HTERT RPE-1 (cell line): Measurements from ENCODE around the gene RPL22.
"Not testable (repeated sequence)": the region's sequence is repeated elsewhere in the genome, so short reads cannot be mapped to it uniquely, and the experiment has no call there.

Source experiments
- in situ Hi-C: fragments of 300-500 bp; cut with MboI; formaldehyde crosslinking; loops from 4 replicates; pipeline ENCODE4 v1.14.3; 2020; ENCODE audit warnings: low sequenced_read_pairs

The RPL22 gene

GRCh38 chr1:6234502-6235295 lies 35.3 kb upstream of the RPL22 start:
- in situ Hi-C loops: no loop called here

DNA sequence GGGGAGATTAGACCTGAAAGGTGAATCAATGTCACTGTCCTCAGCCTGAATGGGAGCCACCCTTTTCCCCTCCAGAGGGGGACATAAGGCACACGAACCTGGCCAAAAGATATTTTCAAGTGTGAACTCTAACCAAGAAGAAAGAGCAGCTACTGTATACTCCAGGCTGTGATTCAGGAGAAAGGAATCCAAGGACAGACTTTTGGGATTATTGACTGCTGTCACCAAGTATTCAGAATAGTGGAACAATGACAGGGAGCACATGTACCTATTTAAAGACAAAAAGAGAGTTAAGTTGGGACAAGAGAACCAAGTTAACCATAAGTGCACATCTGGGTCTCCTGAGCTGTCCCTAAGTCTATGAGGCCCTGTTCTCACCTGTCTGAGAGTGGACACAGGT lies 34.0 kb upstream of the RPL22 start:
- in situ Hi-C loops: no loop called here

GRCh38 chr1:6225651-6226050 lies 26.3 kb upstream of the RPL22 start:
- in situ Hi-C loops: no loop called here

DNA sequence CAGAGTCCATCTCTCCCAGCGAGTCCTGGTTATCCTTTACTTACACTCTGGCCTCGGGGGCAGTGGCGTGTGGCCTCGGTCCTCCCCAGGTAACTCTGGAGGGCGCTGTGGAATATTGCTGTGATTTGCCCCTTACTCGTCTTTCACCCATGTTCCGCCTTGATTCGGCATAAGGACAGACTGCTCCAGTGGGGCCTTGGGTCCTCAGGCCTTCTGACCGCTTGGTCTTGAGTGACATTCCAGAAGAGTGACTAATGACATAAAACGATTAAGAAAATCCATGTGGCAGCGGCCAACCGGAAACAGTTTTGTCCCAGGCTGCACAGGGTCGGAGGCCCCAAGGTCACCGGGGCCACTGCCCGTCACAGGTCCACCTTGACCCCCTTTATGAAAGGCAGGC lies 25.3 kb upstream of the RPL22 start:
- in situ Hi-C loops: no loop called here

GRCh38 chr1:6223617-6224016 lies 24.2 kb upstream of the RPL22 start:
- in situ Hi-C loops: no loop called here

DNA sequence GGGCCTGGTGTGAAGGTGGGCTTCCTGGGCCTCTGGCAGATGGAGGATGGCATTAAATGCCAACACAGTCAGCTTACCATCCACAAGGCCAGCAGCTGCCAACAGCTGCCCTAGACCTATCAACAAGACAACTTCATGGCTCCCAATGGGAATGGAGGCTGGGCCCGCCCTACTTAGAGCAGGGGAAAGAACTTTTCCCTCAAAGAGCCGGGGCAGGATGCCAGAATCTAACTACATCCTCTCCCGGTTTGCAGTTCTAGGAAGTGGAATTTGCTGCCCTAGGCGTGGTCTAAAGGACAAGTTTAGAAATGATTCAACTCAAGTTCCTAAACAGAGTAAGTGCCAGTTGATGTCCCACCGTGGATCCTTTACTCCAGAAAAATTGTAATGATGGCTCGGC lies 23.2 kb upstream of the RPL22 start:
- in situ Hi-C loops: no loop called here

GRCh38 chr1:6221210-6221784 lies 21.9 kb upstream of the RPL22 start:
- in situ Hi-C loops: no loop called here

DNA sequence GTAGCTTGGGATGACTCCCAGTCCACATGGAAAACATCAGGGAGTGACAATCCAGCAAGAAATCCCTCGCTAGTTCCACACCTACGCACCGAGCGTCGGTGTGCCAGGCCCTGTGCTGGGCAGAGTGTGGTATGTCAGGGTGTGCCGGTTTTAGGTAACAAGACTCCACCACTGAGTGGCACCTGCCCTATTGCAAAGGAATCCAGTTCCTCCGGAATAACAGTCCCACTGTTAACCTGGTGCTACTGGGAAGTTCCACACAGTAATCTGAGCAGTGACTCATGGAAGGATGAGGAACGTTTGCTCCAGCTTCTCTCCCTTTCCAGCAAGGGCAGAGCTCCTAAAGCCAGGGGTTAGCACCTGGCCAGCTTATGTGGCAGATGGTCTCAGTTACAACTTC lies 20.8 kb upstream of the RPL22 start:
- in situ Hi-C loops: no loop called here

- in situ Hi-C loops: not testable (repeated sequence)
These were observed 20.2 kb upstream of the RPL22 start for GRCh38 chr1:6219641-6220040.

DNA sequence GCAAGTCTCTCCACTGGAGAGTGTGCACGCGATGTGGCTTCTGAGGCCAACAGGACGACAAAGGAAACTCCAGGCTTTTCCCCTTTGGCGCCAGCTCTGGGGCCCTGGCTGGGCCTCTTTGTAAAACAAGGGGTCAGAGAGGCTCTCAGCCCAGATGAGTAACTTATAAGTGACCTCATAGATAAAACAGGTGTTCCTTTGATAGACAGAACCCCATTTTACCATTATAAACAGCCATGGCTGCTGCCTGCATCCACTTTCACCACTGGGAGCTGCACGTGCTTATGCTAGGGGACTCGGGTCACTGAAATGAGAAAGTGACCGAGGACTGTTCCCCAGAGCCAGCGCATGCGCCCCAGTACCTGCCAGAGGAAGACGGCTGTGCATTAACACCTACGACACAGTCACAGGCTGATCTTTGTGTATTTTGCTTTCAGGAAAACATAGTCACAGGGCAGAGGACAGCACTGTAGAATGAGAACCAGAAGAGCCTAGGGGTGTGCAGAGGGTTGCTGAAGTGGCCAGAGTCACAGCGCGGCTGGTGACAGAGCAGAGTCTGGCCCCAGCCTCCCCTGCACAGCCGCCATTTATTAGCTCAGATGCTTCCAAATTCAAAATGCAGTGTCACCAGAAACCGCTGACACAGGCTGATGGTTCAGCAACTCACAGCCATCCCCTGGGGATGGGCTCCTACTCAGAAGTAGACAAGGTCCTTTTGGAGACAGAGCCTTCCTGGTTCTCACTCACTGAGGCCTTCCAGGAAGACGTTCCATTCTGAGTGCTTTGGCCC lies 19.2 kb upstream of the RPL22 start:
- in situ Hi-C loops: no loop called here

- in situ Hi-C loops: no loop called here
These were observed 13.0 kb upstream of the RPL22 start for GRCh38 chr1:6212193-6212959.

DNA sequence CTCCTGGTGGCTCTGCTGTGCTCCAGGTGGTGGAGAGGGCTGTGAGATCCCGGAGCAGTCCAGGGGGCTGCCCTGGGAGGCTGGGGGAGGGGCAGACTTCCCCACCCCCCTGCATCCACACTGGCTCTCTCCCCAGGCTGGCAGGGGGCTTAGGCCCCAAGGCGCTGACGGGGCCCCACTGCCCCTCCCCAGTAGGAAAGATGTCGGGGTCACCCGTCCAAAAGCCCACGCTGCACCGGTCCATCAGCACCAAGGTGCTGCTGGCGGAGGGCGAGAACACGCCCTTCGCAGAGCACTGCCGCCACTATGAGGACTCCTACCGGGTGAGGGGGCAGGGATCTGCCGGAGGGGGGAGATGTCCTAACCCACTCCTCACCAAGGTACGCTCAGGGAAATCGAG lies 12.3 kb upstream of the RPL22 start:
- in situ Hi-C loops: no loop called here

DNA sequence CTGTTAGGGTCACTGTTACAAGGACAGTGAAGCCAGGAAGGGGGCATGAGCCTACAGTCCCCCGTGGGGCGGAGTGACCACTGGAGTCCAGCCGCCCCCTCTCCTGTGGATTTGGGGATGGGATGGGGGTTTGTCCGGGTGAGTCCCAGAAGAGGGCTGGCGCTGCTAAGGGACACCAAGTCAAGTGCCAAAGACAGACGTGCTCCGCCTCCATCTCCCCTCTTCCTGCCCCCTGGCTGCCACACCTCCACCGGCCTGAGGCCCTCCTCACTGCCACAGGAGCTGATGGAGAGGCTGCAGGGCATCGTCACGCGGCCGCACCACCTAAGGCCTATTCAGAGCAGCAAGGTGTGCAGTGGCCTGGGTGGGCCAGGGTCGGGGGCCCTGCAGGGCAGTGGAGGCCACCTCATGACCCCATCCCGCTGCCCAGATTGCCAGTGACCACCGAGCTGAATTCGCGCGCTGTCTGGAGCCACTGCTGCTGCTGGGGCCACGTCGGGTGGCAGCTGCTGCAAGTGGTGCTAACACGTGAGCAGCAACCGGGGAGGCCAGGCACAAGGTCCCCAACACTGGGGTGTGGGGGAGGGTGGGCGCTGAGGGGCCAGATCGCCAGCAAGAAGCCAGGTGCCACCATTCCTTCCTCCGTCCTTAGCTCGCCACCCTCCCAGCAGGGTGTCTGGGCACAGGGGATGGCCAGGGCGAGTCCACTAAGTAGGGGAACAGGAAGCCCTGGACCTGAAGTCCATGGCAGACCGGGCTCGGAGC lies 11.4 kb upstream of the RPL22 start:
- in situ Hi-C loops: no loop called here

- in situ Hi-C loops: no loop called here
These were observed 10.5 kb upstream of the RPL22 start for GRCh38 chr1:6209661-6210580.

DNA sequence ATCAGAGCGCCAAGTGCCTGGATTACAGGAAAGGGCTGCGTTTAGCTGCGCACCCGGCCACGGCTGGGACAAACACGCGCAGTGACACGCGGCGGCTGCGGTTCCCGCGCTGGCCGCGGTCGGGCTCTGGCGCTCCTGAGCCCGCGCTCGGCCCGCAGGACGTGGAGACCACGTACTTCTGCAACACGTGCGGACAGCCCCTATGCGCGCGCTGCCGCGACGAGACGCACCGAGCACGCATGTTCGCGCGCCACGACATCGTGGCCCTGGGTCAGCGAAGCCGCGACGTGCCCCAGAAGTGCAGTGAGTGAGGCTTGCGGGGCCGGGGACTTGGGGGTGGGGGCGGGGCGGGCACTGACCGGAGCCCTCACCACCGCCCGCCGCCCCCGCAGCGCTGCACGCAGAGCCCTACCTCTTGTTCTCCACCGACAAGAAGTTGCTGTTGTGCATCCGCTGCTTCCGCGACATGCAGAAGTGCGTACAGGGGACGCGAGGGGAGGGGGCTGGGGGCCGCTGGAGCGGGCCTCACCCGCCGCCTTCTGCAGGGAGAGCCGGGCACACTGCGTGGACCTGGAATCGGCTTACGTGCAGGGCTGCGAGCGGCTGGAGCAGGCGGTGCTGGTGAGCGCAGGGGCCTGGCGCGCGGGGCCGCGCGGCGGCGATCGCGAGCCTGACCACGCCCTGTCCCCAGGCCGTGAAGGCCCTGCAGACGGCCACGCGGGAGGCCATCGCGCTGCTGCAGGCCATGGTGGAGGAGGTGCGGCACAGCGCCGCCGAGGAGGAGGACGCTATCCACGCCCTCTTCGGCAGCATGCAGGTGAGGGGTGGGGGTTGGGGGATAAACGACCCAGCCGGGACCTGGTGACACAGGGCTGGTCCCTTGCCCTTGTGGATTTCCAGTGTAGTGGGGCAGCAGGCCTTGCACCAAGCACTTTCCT lies 9.6 kb upstream of the RPL22 start:
- in situ Hi-C loops: no loop called here

DNA sequence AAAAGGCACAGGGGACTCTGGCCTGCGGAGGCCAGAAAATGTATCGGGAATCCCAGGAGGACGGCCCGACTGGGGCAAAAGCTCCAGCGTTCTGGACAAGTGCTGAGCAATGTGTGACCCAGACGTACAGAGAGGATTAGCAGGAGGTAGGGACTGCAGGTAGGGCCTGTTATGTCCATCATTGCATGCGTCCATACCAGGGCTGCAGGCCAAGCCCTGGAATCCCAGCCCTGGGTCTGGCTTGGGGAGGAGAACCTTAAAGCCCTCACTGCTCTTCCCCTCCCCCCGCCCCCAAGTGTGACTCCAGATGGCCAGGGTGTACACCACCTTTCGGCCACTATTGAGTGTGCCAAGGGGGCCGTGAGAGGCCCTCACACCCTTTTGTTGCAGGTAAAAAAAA lies 8.5 kb upstream of the RPL22 start:
- in situ Hi-C loops: no loop called here

DNA sequence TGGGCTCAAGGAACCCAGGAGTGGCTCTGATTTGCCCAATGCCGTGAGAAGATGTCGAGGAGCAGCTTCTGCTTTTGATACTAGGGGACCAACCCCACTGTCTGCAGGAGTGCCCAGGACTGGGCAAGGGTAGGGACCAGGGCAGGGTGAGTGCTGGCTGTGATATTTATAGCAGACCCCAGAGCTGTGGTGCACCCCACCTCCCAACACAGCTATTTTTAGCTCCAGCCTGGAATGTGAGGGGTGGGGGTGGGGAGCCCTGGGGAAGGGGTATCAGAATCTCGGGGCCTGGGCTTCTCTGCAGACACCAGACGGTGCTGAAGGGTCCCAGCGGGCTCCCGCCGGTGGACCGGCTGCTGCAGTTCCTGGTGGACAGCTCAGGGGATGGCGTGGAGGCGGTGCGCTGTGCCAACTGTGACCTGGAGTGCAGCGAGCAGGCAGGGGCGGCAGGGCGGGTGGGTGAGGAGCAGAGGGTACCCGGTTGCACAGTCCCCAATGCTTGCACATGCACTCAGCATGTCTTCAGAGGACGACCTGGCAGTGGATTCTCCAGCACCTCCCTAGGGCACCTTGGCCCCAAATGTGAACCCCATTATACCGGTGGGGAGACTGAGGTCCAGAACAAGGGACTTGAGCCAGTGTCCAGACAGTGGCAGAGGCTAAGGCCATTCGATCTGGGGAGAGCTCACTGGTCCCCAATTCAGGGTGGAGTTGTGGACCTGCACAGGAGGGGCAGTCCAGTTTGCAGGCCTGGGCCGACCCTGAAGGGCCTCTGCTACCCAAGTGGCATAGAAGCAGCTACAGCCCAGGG lies 7.9 kb upstream of the RPL22 start:
- in situ Hi-C loops: no loop called here

- in situ Hi-C loops: no loop called here
These were observed 7.1 kb upstream of the RPL22 start for GRCh38 chr1:6206520-6206855.
